Stimulated activated CD8-positive, alpha-beta memory T cell treated with anti-CD3 and anti-CD28 coated beads, Interleukin-12 subunit alpha, Interleukin-12 subunit beta, amount 100 ng/mL, for 24 hours (primary cell): ENCODE results near the gene MAPK13.

Experiments used
- DNase-seq: peaks from one replicate; pipeline ENCODE4 v3.0.0-alpha.2; 2020; ENCODE audit errors: extremely low read depth

MAPK13 gene

GRCh38 chr6:36149476-36149875 lies 19.2 kb downstream of the MAPK13 start:
- no peak for DNase-seq

DNA sequence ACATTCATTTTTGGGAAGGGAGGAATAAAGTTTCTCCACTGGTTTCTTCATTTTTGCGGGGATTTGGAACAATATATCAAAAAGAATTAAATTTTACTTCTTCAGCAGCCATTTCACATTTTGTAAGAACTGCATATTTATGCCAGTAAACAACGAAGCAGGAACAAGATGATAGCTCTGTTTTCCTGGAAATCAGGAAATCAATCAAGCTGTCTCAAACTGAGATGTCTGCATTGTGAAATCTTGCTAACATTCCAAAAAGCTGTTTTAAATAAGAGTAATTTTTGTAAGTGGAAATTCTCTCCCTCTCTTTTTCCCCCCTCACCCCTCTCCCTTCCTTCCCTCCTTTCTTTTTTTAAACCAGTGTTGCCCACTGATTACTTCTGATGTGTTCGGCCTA lies 20.0 kb downstream of the MAPK13 start:
- DNase-seq: no peak

DNA sequence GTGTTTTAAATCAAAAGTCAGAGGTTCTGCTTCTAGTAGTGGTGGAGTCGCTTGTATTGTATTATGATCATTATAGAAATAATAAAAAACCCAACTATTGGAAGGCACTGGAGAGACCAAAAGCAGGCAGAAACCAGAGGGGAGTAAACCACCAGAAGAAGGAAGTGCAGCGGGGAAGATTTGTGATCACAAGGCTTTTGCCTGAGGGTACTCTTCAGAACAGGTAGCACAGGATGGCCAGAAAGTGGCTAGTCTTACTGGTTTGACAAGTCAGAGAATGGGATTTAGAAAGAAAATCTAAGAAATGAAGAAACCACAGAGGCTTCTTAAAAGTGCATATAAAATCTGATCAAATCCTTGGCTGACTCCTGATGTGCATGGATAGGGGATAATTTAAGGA lies 24.0 kb downstream of the MAPK13 start:
- DNase-seq: no peak

- no peak for DNase-seq
Measured at GRCh38 chr6:36155662-36156061, 25.3 kb downstream of the MAPK13 start.

DNA sequence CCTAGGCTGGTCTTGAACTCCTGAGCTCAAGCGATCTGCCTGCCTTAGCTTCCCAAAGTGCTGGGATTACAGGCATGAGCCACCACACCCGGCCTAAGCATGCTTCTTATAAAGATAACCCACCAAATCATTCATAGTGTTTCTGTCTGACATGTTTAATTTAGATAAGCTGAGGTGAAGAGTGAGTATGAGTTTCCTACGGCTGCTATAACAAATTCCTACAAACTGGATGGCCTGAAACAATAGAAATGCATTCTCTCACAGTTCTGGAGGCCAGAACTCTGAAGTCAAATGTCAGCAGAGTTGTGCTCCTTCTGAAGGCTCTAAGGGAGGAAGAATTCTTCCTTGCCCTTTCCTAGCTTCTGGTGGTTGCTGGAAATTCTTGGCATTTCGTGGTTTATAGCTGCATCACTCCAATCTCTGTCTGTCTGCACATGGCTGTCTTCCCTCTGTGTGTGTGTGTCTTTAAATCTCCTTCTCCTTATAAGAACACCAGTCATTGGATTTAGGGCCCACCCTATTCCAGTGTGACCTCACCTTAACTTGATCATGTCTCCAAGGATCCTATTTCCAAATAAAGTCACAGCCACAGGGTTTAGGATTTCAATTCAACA lies 29.9 kb downstream of the MAPK13 start:
- DNase-seq: no peak

- DNase-seq: no peak
Measured at GRCh38 chr6:36169023-36170007, 39.0 kb downstream of the MAPK13 start.

DNA sequence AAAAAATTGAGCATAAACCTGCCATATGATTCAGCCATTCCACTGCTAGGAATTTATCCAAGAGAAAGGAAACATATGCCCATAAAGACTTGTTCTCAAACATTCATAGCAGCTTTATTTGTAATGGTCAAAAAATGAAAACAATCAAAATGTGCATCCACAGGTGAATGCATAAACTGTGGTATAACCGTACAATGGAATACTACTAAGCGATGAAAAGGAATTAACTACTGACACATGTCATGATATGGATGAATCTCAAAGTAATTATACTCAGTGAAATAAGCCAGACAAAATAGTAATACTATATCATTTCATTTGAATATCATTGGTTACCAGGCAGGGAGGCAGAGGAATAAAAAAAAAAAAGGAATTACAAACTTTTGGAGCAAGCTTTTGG lies 40.4 kb downstream of the MAPK13 start:
- DNase-seq: no peak

- no peak for DNase-seq
Measured at GRCh38 chr6:36171573-36171972, 41.3 kb downstream of the MAPK13 start.

DNA sequence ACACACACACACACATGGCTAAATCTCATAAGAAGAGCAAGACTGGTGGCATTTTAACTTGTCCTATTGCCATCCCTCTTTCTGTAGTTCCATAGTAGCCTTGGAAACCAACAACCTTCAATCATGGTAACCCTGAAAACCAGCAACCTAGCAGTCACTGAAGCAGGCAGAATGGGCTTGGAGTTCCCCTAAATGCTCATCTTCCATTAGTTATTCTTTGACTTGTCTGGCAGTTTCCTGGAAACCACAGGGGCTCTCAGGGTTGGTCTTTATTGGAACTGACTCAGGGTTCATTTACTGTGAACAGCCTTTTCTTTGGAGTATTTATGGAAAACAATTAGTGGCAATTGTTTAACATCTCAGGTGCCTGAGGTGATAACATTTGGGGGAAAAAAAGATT lies 46.9 kb downstream of the MAPK13 start:
- no peak for DNase-seq

DNA sequence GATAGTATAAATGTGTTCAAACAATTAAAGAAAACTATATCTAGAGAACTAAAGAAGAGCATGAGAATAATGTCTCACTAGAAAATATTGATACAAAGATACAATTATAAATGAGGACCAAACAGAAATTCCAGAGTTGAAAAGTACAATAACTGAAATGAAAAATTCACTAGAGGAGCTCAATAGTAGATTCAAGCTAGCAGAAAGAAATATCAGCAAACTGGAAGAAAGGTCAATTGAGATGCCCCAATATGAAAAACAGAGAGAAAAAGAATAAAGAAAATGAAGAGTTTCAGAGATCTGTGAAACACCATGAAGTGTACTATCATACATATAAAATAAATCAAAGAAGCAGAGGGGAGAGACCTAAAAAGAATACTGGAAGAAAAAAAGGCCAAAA lies 48.2 kb downstream of the MAPK13 start:
- no peak for DNase-seq

GRCh38 chr6:36180126-36180525 lies 49.8 kb downstream of the MAPK13 start:
- DNase-seq: no peak

- DNase-seq: no peak
Measured at GRCh38 chr6:36184311-36184710, 54.0 kb downstream of the MAPK13 start.

DNA sequence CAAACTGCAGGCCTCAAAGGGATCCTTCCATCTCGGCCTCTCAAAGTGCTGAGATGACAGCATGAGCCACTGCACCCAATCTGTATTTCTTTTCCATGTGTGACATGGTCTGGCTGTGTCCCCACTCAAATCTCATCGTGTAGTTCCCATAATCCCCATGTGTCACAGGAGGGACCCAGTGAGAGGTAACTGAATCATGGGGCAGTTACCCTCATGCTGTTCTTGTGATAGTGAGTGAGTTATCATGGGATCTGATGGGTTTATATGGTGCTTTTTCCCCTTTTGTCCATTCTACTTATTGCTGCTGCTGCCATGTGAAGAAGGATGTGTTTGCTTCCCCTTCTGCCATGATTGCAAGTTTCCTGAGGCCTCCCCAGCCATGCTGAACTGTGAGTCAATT lies 55.9 kb downstream of the MAPK13 start:
- DNase-seq: no peak

DNA sequence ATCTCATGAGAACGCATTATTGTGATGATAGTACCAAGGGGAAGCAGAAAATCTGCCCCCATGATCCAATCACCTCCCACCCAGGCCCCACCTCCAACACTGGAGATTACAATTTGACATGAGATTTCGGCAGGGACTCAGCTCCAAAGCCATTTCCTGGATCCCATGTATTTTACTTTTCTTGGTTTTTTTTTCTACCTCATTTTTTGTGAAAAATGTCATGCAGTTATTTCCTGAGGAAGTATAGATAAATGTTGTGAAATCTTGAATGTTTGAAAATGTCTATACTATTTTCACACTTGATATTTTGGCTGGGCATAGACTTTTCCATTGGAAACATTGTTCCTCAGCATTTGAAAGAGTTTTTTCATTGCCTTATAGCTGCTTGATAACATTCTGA lies 57.1 kb downstream of the MAPK13 start:
- DNase-seq: no peak
